GM10266 (cell line): Measurements from ENCODE around the gene SULT6B1.
A peak's percentile ranks its signal among the peaks of the same experiment; 100 is the strongest.

Experiments
- DNase-seq: peaks from one replicate; pipeline ENCODE4 v3.0.0; 2012; ENCODE audit errors: extremely low spot score
- CTCF ChIP-seq: IDR thresholded peaks from 2 replicates; pipeline ENCODE4 v1.5.1; 2012; ENCODE audit warnings: mild to moderate bottlenecking, low read depth; ENCODE audit not compliant: control insufficient read depth, insufficient read depth; ENCODE audit errors: missing control alignments

SULT6B1 gene

GRCh38 chr2:37180006-37180639, 8.3 kb downstream of the SULT6B1 start:
- no peak for DNase-seq
- TF ChIP-seq CTCF, result no peak

GRCh38 chr2:37173741-37174140, 14.7 kb downstream of the SULT6B1 start:
- no peak for DNase-seq
- no peak for TF ChIP-seq CTCF

- no peak for TF ChIP-seq CTCF
- no peak for DNase-seq
Observed at GRCh38 chr2:37171624-37171950, 16.9 kb downstream of the SULT6B1 start.

- DNase-seq, result peak; percentile 74
- peak; percentile 72 for TF ChIP-seq CTCF
Observed at GRCh38 chr2:37168217-37168981, 20.1 kb downstream of the SULT6B1 start.

- DNase-seq, result no peak
- TF ChIP-seq CTCF, result no peak
Observed at GRCh38 chr2:37167636-37168180, 20.8 kb downstream of the SULT6B1 start.

GRCh38 chr2:37164757-37165156, 23.7 kb downstream of the SULT6B1 start:
- no peak for DNase-seq
- TF ChIP-seq CTCF, result no peak

- no peak for TF ChIP-seq CTCF
- DNase-seq, result peak; percentile 98
Observed at GRCh38 chr2:37156857-37157714, 31.4 kb downstream of the SULT6B1 start, which contains the start of gene EIF2AK2. Gene EIF2AK2, minus strand, starts transcription at chr2:37156980. Its CDS starts 9,174 bp downstream, at chr2:37147806.
